DOHH2 (cell line): ENCODE data around the gene PCP2.

Source experiments
- H3F3A ChIP-seq: fragments of 200-600 bp; sonication (generic), shearing (Covaris generic); 2 replicates; pipeline ENCODE4 v1.6.0; 2016; ENCODE audit warnings: antibody characterized with exemption, mild to moderate bottlenecking; ENCODE audit not compliant: control insufficient read depth, insufficient read depth
- H3K27ac ChIP-seq: fragments of 200-600 bp; sonication (generic); 2 replicates; pipeline ENCODE4 v1.5.1; 2014; ENCODE audit warnings: low read depth, mild to moderate bottlenecking, low read length, moderate library complexity
- H3K27me3 ChIP-seq: fragments of 200-600 bp; sonication (generic); 2 replicates; pipeline ENCODE4 v1.6.1; 2014; ENCODE audit warnings: mild to moderate bottlenecking, low read length, mixed read lengths; ENCODE audit not compliant: control insufficient read depth
- H3K36me3 ChIP-seq: fragments of 200-600 bp; sonication (generic); 2 replicates; pipeline ENCODE4 v1.6.1; 2014; ENCODE audit warnings: mild to moderate bottlenecking, low read length, moderate library complexity, mixed read lengths; ENCODE audit not compliant: control insufficient read depth
- H3K4me1 ChIP-seq: fragments of 200-600 bp; sonication (generic); 2 replicates; pipeline ENCODE4 v1.6.1; 2014; ENCODE audit warnings: mild to moderate bottlenecking, low read length, mixed read lengths; ENCODE audit not compliant: control insufficient read depth
- H3K4me2 ChIP-seq: fragments of 200-600 bp; sonication (generic); 2 replicates; pipeline ENCODE4 v1.6.0; 2014; ENCODE audit warnings: mild to moderate bottlenecking, low read length, moderate library complexity
- H3K4me3 ChIP-seq: fragments of 200-600 bp; sonication (generic); 2 replicates; pipeline ENCODE4 v1.5.1; 2014; ENCODE audit warnings: mild to moderate bottlenecking, low read length, mixed read lengths
- H3K79me2 ChIP-seq: fragments of 200-600 bp; sonication (generic); 2 replicates; pipeline ENCODE4 v1.6.1; 2014; ENCODE audit warnings: mild to moderate bottlenecking, low read length, mixed read lengths; ENCODE audit not compliant: control insufficient read depth
- H3K9me2 ChIP-seq: fragments of 200-600 bp; sonication (generic); replicated peaks from 2 replicates; pipeline ENCODE4 v1.6.1; 2014; ENCODE audit warnings: mild to moderate bottlenecking, low read length, mixed read lengths; ENCODE audit not compliant: control insufficient read depth
- H3K9me3 ChIP-seq: fragments of 200-600 bp; sonication (generic); 2 replicates; pipeline ENCODE4 v1.6.1; 2014; ENCODE audit warnings: antibody characterized with exemption, low read length, mixed read lengths; ENCODE audit not compliant: control insufficient read depth, insufficient read depth
- H4K20me1 ChIP-seq: fragments of 200-600 bp; sonication (generic); 2 replicates; pipeline ENCODE4 v1.6.0; 2014; ENCODE audit warnings: low read depth, mild to moderate bottlenecking, antibody characterized with exemption, low read length, moderate library complexity; ENCODE audit not compliant: control insufficient read depth, insufficient read depth
- CTCF ChIP-seq: fragments of 200-600 bp; sonication (generic); IDR thresholded peaks from one replicate; pipeline ENCODE4 v1.5.1; 2014; ENCODE audit warnings: antibody characterized with exemption, mild to moderate bottlenecking, low read depth, low read length; ENCODE audit not compliant: poor library complexity, severe bottlenecking
- EZH2phosphoT487 ChIP-seq: fragments of 200-600 bp; sonication (generic); IDR thresholded peaks from 2 replicates; pipeline ENCODE4 v1.6.1; 2017; ENCODE audit warnings: borderline replicate concordance, mild to moderate bottlenecking, antibody characterized with exemption, low read length, moderate library complexity, mixed read lengths

Gene PCP2

GRCh38 chr19:7650148-7650547 is 16.6 kb upstream of the PCP2 start:
- no peak overlapping the region for H3K4me3 ChIP-seq
- H3K36me3 ChIP-seq = no peaks in the 10 kb centered on the region
- H3F3A ChIP-seq = 0 out of 2 replicates have a peak, but pooled peaks cover 3% of the 10 kb centered on the region
- no peak overlapping the region for H3K4me2 ChIP-seq
- H3K9me2 ChIP-seq = no peaks in the 10 kb centered on the region
- no peak overlapping the region for H3K27ac ChIP-seq
- peaks cover 45% of the 10 kb centered on the region for H3K4me1 ChIP-seq
- TF ChIP-seq CTCF (no peak), EZH2phosphoT487 (no peak)
- no peaks in the 10 kb centered on the region for H3K9me3 ChIP-seq
- H3K79me2 ChIP-seq = no peaks in the 10 kb centered on the region
- no peaks in the 10 kb centered on the region for H3K27me3 ChIP-seq
- no peaks in the 10 kb centered on the region for H4K20me1 ChIP-seq

- TF ChIP-seq CTCF = no peak
- no peak for TF ChIP-seq EZH2phosphoT487
- H3K4me1 ChIP-seq = peaks cover 45% of the 10 kb centered on the region
- H3K4me2 ChIP-seq = peak overlapping the region; percentile 34
- H3K4me3 ChIP-seq = no peak overlapping the region
- no peaks in the 10 kb centered on the region; the same call in 1 of the 2 replicates for H3K36me3 ChIP-seq
- H3K79me2 ChIP-seq = no peaks in the 10 kb centered on the region
- no peaks in the 10 kb centered on the region for H4K20me1 ChIP-seq
- H3K27me3 ChIP-seq = no peaks in the 10 kb centered on the region
- peak overlapping the region; percentile 24; the same call in 1 of the 2 replicates for H3K27ac ChIP-seq
- H3K9me2 ChIP-seq = no peaks in the 10 kb centered on the region
- no peaks in the 10 kb centered on the region for H3K9me3 ChIP-seq
- 0 out of 2 replicates have a peak, but pooled peaks cover 3% of the 10 kb centered on the region for H3F3A ChIP-seq
Measured at GRCh38 chr19:7648265-7649014, 14.9 kb upstream of the PCP2 start.

GRCh38 chr19:7647156-7647555 is 13.6 kb upstream of the PCP2 start:
- Histone ChIP-seq H3K4me1 (peaks cover 41% of the 10 kb centered on the region), H3K79me2 (no peaks in the 10 kb centered on the region), H3F3A (0 out of 2 replicates have a peak, but pooled peaks cover 3% of the 10 kb centered on the region), H3K9me2 (no peaks in the 10 kb centered on the region), H4K20me1 (no peaks in the 10 kb centered on the region), H3K27ac (no peak overlapping the region), H3K9me3 (no peaks in the 10 kb centered on the region), H3K27me3 (no peaks in the 10 kb centered on the region), H3K4me2 (no peak overlapping the region), H3K36me3 (peaks cover 3% of the 10 kb centered on the region; the same call in 1 of the 2 replicates), H3K4me3 (no peak overlapping the region)
- TF ChIP-seq CTCF (no peak), EZH2phosphoT487 (no peak)
